Measurements from ENCODE around the gene ITGB1. TPM values are rescaled to one million over a fixed set of nuclear protein-coding genes. Genes with fewer than 3 reads are reported as not detected.

The ITGB1 gene
- 981 and 1,084 TPM in 2 replicates for total RNA-seq

GRCh38 chr10:32958085-32959005, at the start of gene ITGB1:
TSS of gene ITGB1 (minus strand) at chr10:32958230. CDS start at chr10:32935558, 22,672 bp downstream.

